Testis (tissue), 3 donors: ENCODE measurements around the gene FOXR1. TPM values are rescaled to one million over a fixed set of nuclear protein-coding genes. Genes with fewer than 3 reads are reported as not detected.
"Not testable (repeated sequence)": the region's sequence is repeated elsewhere in the genome, so short reads cannot be mapped to it uniquely, and the experiment has no call there.

Experiments used
- DNase-seq: peaks from one replicate; pipeline ENCODE4 v3.0.0-alpha.2; 2019
- H3K27ac ChIP-seq, 2 donors: fragments of 200-600 bp; sonication (generic); one replicate each; pipeline ENCODE4 v1.5.1; 2019
- H3K27me3 ChIP-seq: fragments of 200-600 bp; sonication (generic); one replicate; pipeline ENCODE4 v1.5.1; 2019
- H3K36me3 ChIP-seq: fragments of 200-600 bp; sonication (generic); one replicate; pipeline ENCODE4 v1.5.1; 2017; ENCODE audit warnings: low read depth; ENCODE audit errors: missing control alignments
- H3K4me1 ChIP-seq: fragments of 200-600 bp; sonication (generic); one replicate; pipeline ENCODE4 v1.5.1; 2019
- H3K4me3 ChIP-seq, 2 donors: fragments of 200-600 bp; sonication (generic); one replicate each; pipeline ENCODE4 v1.5.1; 2017 to 2019
- H3K9me3 ChIP-seq: fragments of 200-600 bp; sonication (generic); one replicate; pipeline ENCODE4 v1.5.1; 2017
- CTCF ChIP-seq, 3 experiments: fragments of 450-650 bp in 2 of 3; fragments of 200-600 bp in 1 of 3; sonication (generic) in 1 of 3; IDR thresholded peaks; one replicate each; pipeline ENCODE4 v1.5.1; 2016 to 2019; ENCODE audit warnings: antibody characterized with exemption in 3 of 3, mild to moderate bottlenecking in 2 of 3, moderate library complexity in 1 of 3
- POLR2A ChIP-seq: fragments of 450-650 bp; IDR thresholded peaks from one replicate; pipeline ENCODE4 v1.6.1; 2017; ENCODE audit warnings: antibody characterized with exemption, mild to moderate bottlenecking, moderate library complexity
- WGBS, 2 donors: methylation state at CpG; one replicate each; pipeline ENCODE4 v1.1.5; 2018; 5-methylcytosine and 5-hydroxymethylcytosine counted together
- intact Hi-C: fragments of 100-400 bp; cut with DNase I; formaldehyde crosslinking; loops from one replicate; pipeline ENCODE4 v1.15.1; 2023; ENCODE audit warnings: low total_unique reads
- polyA plus RNA-seq: library from polyadenylated mRNA; stranded (reverse); fragments of 350-450 nt; fragmentation: Illumina TruSeq; extraction: RNeasy Lipid Tissue Mini Kit (QIAGEN cat#74804); gene quantifications from one replicate; pipeline ENCODE4 v1.2.3, GENCODE V29; 2014; ENCODE audit warnings: low read depth, low replicate concordance; ENCODE audit not compliant: insufficient read depth
- total RNA-seq, 2 donors: library from RNA; depleted of rRNA; stranded (reverse); fragments of >200 nt; gene quantifications; one replicate each; pipeline ENCODE4 v1.2.3, GENCODE V29; 2016

Gene FOXR1
- total and polyA plus RNA-seq, 3 donors from 2014 or later = 5.0 to 8.9 (median 7.3) TPM

- 74 to 85% methylated on average over 3 of the region's 3 CpGs for WGBS, 2 donors
- H3K4me3 ChIP-seq = no peak overlapping the region
- DNase-seq = no peak
- H3K27ac ChIP-seq = no peak overlapping the region
- TF ChIP-seq CTCF (IDR thresholded peaks at IDR 0.05) (no peak), POLR2A (no peak)
- no peaks in the 10 kb centered on the region for H3K36me3 ChIP-seq
- no peaks in the 10 kb centered on the region for H3K4me1 ChIP-seq
- intact Hi-C loops = no loop called here
- H3K27me3 ChIP-seq = no peaks in the 10 kb centered on the region
- no peaks in the 10 kb centered on the region for H3K9me3 ChIP-seq
Observed at GRCh38 chr11:118948000-118948399, 23.6 kb upstream of the FOXR1 start.

- Histone ChIP-seq H3K9me3 (no peaks in the 10 kb centered on the region), H3K36me3 (no peaks in the 10 kb centered on the region), H3K4me3 (no peak overlapping the region), H3K4me1 (no peaks in the 10 kb centered on the region), H3K27ac (no peak overlapping the region), H3K27me3 (no peaks in the 10 kb centered on the region)
- 33 to 39% methylated on average over 6 of the region's 6 CpGs for WGBS, 2 donors
- TF ChIP-seq CTCF (IDR thresholded peaks at IDR 0.05) (no peak), POLR2A (no peak)
- DNase-seq = peak; percentile 29
- intact Hi-C loops = loop anchor here (10.0 kb wide), 1 partner anchor 268 kb away; no protein-coding TSS in a partner anchor
Observed at GRCh38 chr11:118953265-118953664, 18.3 kb upstream of the FOXR1 start.

GRCh38 chr11:118953976-118954375 is 17.6 kb upstream of the FOXR1 start:
- intact Hi-C loops = loop anchor here (10.0 kb wide), 1 partner anchor 269 kb away; no protein-coding TSS in a partner anchor
- not testable (repeated sequence) for H3K36me3 ChIP-seq, DNase-seq, H3K9me3 ChIP-seq, H3K4me1 ChIP-seq, H3K27ac ChIP-seq, H3K27me3 ChIP-seq, H3K4me3 ChIP-seq
- 61 to 73% methylated on average over 6 of the region's 6 CpGs for WGBS, 2 donors

GRCh38 chr11:118956094-118956846 is 15.3 kb upstream of the FOXR1 start, which contains the start of gene UPK2:
Gene UPK2, plus strand, starts transcription at chr11:118956298. Its CDS starts 53 bp downstream, at chr11:118956351.
- WGBS, 2 donors = 22 to 50% methylated on average over 1 to 2 of the region's 7 CpGs
- no peak for TF ChIP-seq POLR2A
- TF ChIP-seq CTCF (IDR thresholded peaks at IDR 0.05) = peak; percentile 91 to 95 (median 94)
- Histone ChIP-seq H3K4me1 (no peaks in the 10 kb centered on the region), H3K4me3 (no peak within 1 kb of the TSS), H3K27ac (no peak within 1 kb of the TSS), H3K9me3 (no peaks in the 10 kb centered on the region), H3K36me3 (no peaks in the 10 kb centered on the region), H3K27me3 (no peaks in the 10 kb centered on the region)
- intact Hi-C loops = loop anchor here (10.0 kb wide), 1 partner anchor 271 kb away; no protein-coding TSS in a partner anchor
- DNase-seq = peak; percentile 91

GRCh38 chr11:118956847-118957469 is 14.6 kb upstream of the FOXR1 start:
- WGBS, 2 donors = 54 to 62% methylated on average over 14 of the region's 14 CpGs
- Histone ChIP-seq H3K36me3 (no peaks in the 10 kb centered on the region), H3K27ac (no peak overlapping the region), H3K4me1 (no peaks in the 10 kb centered on the region), H3K4me3 (no peak overlapping the region), H3K9me3 (no peaks in the 10 kb centered on the region), H3K27me3 (no peaks in the 10 kb centered on the region)
- TF ChIP-seq CTCF (IDR thresholded peaks at IDR 0.05) (no peak), POLR2A (no peak)
- DNase-seq = no peak
- intact Hi-C loops = loop anchor here (10.0 kb wide), 1 partner anchor 272 kb away; no protein-coding TSS in a partner anchor
